C1 segment of cervical spinal cord (tissue), 14 donors: Measurements from ENCODE around the gene ZNF775.
A peak's percentile ranks its signal among the peaks of the same experiment; 100 is the strongest.

Experiments
- DNase-seq, 14 donors: peaks; one replicate each; lab custom pipeline; 2025; lab: John Stamatoyannopoulos, UW

ZNF775 gene

DNA sequence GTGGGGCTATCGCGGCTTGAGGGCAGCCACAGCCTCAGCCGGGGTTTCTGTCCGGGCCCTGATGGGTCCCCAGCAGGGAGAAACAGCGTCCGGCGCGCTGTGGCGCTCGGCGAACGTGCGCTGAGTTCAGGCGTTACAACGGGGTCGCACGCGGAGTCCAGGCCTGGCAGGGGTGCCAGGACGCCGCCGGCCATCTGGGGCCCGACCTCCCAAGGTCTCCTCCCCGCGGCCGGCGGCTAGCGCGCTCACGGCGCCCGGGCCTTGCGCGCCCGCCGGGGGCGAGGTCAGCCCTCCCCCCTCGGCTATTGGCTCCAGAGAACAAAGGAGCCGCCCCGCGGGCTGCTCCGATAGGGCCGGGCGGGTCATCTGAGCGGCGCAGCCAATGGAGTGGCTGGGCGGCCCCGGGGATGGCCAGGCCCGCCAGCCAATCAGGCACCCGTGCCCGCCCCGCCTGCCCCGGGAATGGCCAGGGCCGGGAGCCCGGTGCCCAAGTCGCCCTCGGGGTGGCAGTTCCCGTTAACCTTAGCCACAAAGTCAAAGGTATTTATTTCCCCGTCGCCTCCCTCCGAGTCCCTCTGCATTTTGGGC is at the start of gene ZNF775:
TSS of gene ZNF775 (plus strand) at position 478 of the 588 bp plus-strand sequence. CDS start 9,141 bp downstream, outside the sequence.
- DNase-seq = peak; percentile 55 to 98 (median 93)

DNA sequence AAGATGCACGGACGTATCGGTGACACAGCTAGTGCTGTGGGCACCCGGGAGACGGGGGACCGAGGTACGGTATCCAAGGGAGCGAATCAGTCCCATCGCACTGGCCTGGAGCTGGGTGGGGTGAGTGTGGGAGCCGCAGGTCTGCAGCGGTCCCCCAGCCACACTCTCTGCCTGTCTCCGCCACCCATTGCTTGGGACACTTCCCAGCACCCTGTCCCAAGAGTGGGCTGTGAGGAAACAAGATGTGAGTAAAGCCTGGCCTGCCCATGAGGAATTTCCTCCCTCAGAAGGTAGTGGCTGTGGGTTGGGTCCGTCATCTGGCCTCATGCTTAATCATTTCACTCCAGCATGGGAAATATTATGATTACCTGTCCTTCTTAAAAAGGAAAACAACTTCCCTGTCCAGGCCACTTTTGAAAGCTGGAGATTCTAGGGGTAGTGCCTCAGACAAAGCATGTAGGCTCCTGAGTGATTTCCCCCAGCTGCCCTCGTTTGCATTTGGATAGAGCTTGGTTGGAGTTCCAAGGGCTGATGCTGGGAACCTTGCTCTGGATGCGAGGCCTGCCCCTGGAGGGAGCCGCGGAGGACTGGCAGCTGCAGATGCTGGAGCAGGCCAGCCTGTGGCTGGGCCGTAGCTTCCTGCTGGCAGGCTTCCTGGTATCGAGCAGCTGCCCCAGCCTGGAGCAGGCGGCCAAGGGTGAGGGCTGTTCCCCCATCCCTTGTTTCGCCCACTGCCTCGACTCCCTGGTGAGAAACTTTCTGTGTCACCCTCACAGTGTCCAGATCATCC is 49.6 kb upstream of the ZNF775 start:
- peak in 4 of 14 donors; percentile 20 to 57 (median 30) for DNase-seq

GRCh38 chr7:150330211-150330885 is 48.8 kb upstream of the ZNF775 start:
- DNase-seq = no peak

GRCh38 chr7:150332852-150333635 is 46.1 kb upstream of the ZNF775 start:
- DNase-seq = no peak

GRCh38 chr7:150333659-150334058 is 45.5 kb upstream of the ZNF775 start:
- DNase-seq = no peak

GRCh38 chr7:150334108-150334507 is 45.0 kb upstream of the ZNF775 start:
- DNase-seq = no peak

DNA sequence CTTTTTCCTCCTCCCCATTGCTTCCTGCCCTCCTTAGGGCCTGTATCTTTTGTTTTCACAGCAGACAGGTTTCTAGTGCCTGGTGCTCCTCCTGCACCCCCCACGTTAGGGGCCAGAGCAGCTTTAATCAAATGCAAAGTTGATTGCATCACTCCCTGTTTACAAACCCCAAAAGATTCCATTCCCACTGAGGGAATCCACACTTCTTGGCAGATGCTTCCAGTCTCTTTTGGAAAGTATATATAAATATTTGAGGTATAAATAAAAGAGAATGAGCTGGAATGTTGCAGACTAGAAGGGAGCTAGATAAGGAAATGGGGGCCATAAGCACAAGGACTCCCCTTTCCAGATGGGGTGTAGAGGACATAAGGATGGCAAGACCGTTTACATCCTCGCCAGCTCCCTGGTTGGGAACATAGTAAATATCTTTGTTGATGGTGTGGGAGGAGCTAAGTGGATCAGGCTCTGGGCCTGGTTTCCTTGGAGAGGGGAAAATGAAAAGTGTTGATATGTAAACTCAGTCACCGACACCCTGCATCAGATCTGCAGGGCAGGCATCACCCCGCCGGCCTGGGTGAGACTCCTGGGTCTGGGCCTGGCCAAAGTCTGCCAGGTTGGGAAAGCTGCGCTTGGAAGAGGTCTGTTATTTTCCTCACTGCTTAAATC is 43.9 kb upstream of the ZNF775 start:
- DNase-seq = no peak

GRCh38 chr7:150335774-150336112 is 43.4 kb upstream of the ZNF775 start:
- DNase-seq = no peak

- DNase-seq = no peak
Observed at GRCh38 chr7:150336746-150337145, 42.4 kb upstream of the ZNF775 start.

GRCh38 chr7:150337179-150337578 is 42.0 kb upstream of the ZNF775 start:
- no peak for DNase-seq

GRCh38 chr7:150337659-150338081 is 41.5 kb upstream of the ZNF775 start:
- DNase-seq = no peak

DNA sequence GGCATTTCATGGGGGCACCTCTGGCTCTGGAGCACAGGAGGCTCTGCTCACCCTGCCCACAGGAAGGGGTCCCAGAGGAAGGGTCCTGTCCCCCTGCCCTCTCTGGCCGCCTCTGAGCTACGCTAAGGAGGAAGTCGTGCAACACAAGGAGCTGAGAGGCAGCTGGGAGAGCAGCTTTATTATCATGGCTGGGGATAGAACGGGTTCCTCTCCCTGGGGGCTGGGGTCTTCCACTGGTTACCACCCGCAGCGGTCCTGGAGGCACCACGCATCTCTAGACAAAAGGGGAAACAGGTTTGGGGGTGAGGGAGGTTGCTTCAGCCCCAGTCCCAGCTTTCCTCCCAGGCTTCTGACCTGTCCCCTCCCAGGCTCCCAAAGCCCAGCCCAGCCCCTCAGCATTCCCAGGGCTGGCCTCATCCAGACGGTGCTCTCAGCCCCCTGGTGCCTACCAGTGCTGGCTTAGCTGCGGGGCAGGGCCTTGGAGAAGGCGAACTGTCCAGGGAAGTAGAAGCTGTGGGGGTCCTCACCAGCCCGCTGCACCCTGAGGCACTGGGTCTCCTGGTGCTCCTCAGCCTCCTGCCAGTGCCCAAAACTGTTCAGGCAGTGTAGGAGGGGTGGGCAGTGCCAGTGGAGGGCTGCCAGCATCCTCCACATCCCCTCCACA is 40.8 kb upstream of the ZNF775 start:
- DNase-seq = no peak

GRCh38 chr7:150339409-150339809 is 39.7 kb upstream of the ZNF775 start:
- DNase-seq = no peak

DNA sequence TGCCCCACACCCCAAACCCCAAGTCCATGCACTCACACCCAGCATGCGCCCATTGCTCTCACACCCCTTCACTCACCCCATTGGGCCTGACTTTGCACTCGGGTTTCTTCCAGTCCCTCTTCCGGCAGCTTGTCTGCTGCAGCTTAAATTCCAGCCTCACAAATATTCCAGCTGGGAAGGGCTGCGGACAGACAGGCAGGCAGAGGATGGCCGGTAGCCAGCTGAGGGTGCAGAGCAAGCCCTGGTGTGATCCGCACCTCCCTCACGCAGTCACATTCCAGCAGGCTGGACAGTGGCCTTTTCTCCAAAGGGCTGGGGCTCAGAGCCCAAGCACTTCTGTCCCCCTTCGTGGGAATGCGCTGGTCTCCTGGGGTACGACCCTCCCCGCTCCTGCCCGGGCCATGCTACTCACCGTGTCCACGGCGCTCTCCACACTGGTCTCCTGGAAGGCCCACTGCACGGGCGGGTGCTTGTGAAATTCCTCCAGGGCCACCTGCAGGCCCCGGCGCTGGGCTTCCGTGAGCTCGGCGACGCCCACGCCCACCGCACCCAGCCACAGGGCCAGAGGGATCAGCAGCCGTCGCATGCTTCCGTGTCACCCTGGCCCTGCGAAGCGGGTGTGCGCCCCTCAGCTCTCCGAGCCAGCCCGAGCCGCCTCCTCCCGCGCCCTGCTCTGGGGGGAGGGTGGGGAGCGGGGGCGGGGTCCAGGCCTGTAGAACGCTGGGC is 38.9 kb upstream of the ZNF775 start:
- no peak for DNase-seq

GRCh38 chr7:150340875-150341262 is 38.3 kb upstream of the ZNF775 start:
- no peak for DNase-seq

DNA sequence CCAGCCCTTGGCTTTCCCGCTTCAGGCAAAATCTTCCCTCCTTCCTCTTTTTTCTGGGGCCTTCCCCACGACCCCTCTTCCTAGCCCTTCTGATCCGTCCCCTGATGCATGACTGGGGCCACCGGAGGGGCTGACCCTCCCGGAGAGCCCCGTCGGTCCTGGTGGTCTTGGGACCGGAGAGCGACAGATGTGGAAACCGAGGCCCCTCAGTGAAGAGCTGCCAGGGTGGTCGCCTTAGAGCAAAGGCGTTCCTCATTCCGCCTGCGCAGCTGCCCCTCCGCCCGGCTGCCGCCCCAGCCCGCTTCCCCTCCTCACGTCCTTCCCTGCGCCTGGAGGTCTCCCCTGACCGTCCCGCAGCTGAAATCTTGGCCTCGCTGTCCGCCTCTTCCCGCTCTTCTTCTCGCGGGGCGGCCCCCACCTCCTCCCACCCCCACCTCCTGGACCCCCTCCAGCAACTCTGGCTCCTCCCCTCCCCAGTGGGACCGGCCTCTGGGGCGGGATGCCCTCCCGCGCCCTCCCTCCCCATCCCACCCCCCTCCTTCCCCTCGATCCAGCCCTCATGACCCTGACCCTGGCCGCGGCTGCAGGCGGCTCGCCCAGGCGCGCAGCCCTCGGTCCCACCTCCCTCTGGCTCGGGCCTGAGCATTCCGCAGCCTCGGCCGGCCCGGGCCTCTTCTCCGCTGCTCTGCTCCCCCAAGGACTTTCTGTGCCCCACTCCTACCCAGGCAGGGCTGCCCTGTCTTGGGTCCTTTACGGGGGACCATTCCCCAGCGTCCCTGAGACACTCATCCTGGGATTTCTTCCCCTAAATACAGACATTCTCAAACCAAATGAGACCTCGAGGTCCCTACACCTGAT is 37.6 kb upstream of the ZNF775 start, which contains the start of gene RARRES2:
TSS of gene RARRES2 (minus strand) at position 367 of the 858 bp plus-strand sequence. CDS start 1,020 bp downstream, outside the sequence.
- peak in 5 of 14 donors; percentile 14 to 59 (median 28) for DNase-seq

DNA sequence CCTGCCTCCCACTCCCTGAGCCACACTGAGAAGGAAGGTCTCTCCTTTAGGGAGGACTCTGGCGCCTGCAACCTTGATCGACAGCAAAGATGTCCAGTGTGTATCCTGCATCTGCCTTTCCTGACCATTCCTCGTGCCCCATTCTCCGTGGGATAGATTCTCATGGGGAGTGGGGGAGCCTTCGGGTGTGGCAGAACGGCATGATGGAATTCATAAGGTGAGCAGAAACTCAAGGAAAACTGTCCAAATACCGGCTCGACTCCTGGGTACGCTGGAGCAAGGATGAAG is 37.1 kb upstream of the ZNF775 start:
- DNase-seq = no peak

GRCh38 chr7:150343225-150343624 is 35.9 kb upstream of the ZNF775 start:
- DNase-seq = no peak

- no peak for DNase-seq
Observed at GRCh38 chr7:150344299-150344698, 34.8 kb upstream of the ZNF775 start.
